ENCODE results near the gene GTF2IRD1. TPM values are rescaled to one million over a fixed set of nuclear protein-coding genes. Genes with fewer than 3 reads are reported as not detected.
"Not testable (repeated sequence)": the region's sequence is repeated elsewhere in the genome, so short reads cannot be mapped to it uniquely, and the experiment has no call there.

GTF2IRD1 gene
- 7.3 and 16.9 TPM in 2 replicates for total RNA-seq (2014; rRNA removed; shearing (Covaris generic))

- DNase-seq (ENCODE audit: low read depth), result peak; percentile 77
Observed at GRCh38 chr7:74453322-74454011, at the start of gene GTF2IRD1. Gene GTF2IRD1, plus strand, starts transcription at chr7:74453906. Its CDS starts 54,175 bp downstream, at chr7:74508081.

GRCh38 chr7:74404388-74404700 is 49.4 kb upstream of the GTF2IRD1 start:
- no peak for DNase-seq (ENCODE audit: low read depth)

- no peak for DNase-seq (ENCODE audit: low read depth)
Observed at GRCh38 chr7:74404741-74405140, 49.0 kb upstream of the GTF2IRD1 start.

- no peak for DNase-seq (ENCODE audit: low read depth)
Observed at GRCh38 chr7:74405191-74405898, 48.4 kb upstream of the GTF2IRD1 start.

- no peak for DNase-seq (ENCODE audit: low read depth)
Observed at GRCh38 chr7:74405899-74406512, 47.7 kb upstream of the GTF2IRD1 start.

- no peak for DNase-seq (ENCODE audit: low read depth)
Observed at GRCh38 chr7:74407958-74408357, 45.7 kb upstream of the GTF2IRD1 start.

- no peak for DNase-seq (ENCODE audit: low read depth)
Observed at GRCh38 chr7:74409571-74409970, 44.1 kb upstream of the GTF2IRD1 start.

GRCh38 chr7:74410772-74411171 is 42.9 kb upstream of the GTF2IRD1 start:
- no peak for DNase-seq (ENCODE audit: low read depth)

GRCh38 chr7:74411571-74411970 is 42.1 kb upstream of the GTF2IRD1 start:
- DNase-seq (ENCODE audit: low read depth), result not testable (repeated sequence)

- no peak for DNase-seq (ENCODE audit: low read depth)
Observed at GRCh38 chr7:74412056-74412455, 41.6 kb upstream of the GTF2IRD1 start.

GRCh38 chr7:74412603-74413002 is 41.1 kb upstream of the GTF2IRD1 start:
- peak; percentile 44 for DNase-seq (ENCODE audit: low read depth)

- DNase-seq (ENCODE audit: low read depth), result not testable (repeated sequence)
Observed at GRCh38 chr7:74414595-74415333, 38.9 kb upstream of the GTF2IRD1 start.

GRCh38 chr7:74417419-74417971 is 36.2 kb upstream of the GTF2IRD1 start:
- DNase-seq (ENCODE audit: low read depth), result peak; percentile 69

- DNase-seq (ENCODE audit: low read depth), result no peak
Observed at GRCh38 chr7:74418076-74418475, 35.6 kb upstream of the GTF2IRD1 start.

GRCh38 chr7:74418538-74418937 is 35.2 kb upstream of the GTF2IRD1 start:
- DNase-seq (ENCODE audit: low read depth), result no peak

- DNase-seq (ENCODE audit: low read depth), result not testable (repeated sequence)
Observed at GRCh38 chr7:74419232-74419631, 34.5 kb upstream of the GTF2IRD1 start.

GRCh38 chr7:74420006-74420405 is 33.7 kb upstream of the GTF2IRD1 start:
- no peak for DNase-seq (ENCODE audit: low read depth)

GRCh38 chr7:74424291-74424880 is 29.3 kb upstream of the GTF2IRD1 start:
- DNase-seq (ENCODE audit: low read depth), result no peak

- no peak for DNase-seq (ENCODE audit: low read depth)
Observed at GRCh38 chr7:74428023-74428422, 25.7 kb upstream of the GTF2IRD1 start.

- DNase-seq (ENCODE audit: low read depth), result peak; percentile 81
Observed at GRCh38 chr7:74429153-74429747, 24.5 kb upstream of the GTF2IRD1 start.

GRCh38 chr7:74430409-74430808 is 23.3 kb upstream of the GTF2IRD1 start:
- DNase-seq (ENCODE audit: low read depth), result peak; percentile 57

All from M059J (cell line).